Fibroblast of lung (primary cell): ENCODE results near the gene LIPH. TPM values are rescaled to one million over a fixed set of nuclear protein-coding genes. Genes with fewer than 3 reads are reported as not detected.

Experiments
- DNase-seq, 2 donors: peaks; one replicate each; pipeline versions ENCODE4 v3.0.0 to v3.0.0-alpha.2; 2010; ENCODE audit warnings: low read depth in 2 of 2
- H2AFZ ChIP-seq: 2 replicates; pipeline ENCODE4 v1.5.1; 2012; ENCODE audit warnings: low read length, control low read depth, inconsistent platforms
- H3K27ac ChIP-seq: 2 replicates; pipeline ENCODE4 v1.5.1; 2011; ENCODE audit warnings: low read length, control low read depth; ENCODE audit not compliant: insufficient read depth
- H3K27me3 ChIP-seq: 2 replicates; pipeline ENCODE4 v1.5.1; 2011; ENCODE audit warnings: mild to moderate bottlenecking, low read length; ENCODE audit not compliant: control insufficient read depth, insufficient read depth
- H3K36me3 ChIP-seq: 2 replicates; pipeline ENCODE4 v1.5.1; 2011; ENCODE audit warnings: low read length; ENCODE audit not compliant: control insufficient read depth, insufficient read depth
- H3K4me1 ChIP-seq: 2 replicates; pipeline ENCODE4 v1.5.1; 2011; ENCODE audit warnings: low read length; ENCODE audit not compliant: control insufficient read depth, insufficient read depth; ENCODE audit errors: extremely low read depth
- H3K4me2 ChIP-seq: 2 replicates; pipeline ENCODE4 v1.5.1; 2011; ENCODE audit warnings: low read length, control low read depth; ENCODE audit not compliant: insufficient read depth; ENCODE audit errors: extremely low read depth
- H3K4me3 ChIP-seq, 4 experiments: fragments of 200-600 bp in 1 of 4; sonication (generic) in 1 of 4; replicated peaks in 1 of 4; 2 replicates each; pipeline ENCODE4 v1.5.1; 2011 to 2016; ENCODE audit warnings: low read length in 4 of 4, low read depth in 3 of 4, mild to moderate bottlenecking in 3 of 4, control low read depth in 2 of 4, inconsistent platforms in 1 of 4, mixed read lengths in 1 of 4; ENCODE audit not compliant: insufficient read depth in 1 of 4; ENCODE audit errors: control extremely low read depth in 1 of 4
- H3K79me2 ChIP-seq: 2 replicates; pipeline ENCODE4 v1.5.1; 2012; ENCODE audit warnings: mild to moderate bottlenecking, low read length, inconsistent platforms; ENCODE audit not compliant: control insufficient read depth, insufficient read depth
- H3K9ac ChIP-seq: 2 replicates; pipeline ENCODE4 v1.5.1; 2011; ENCODE audit warnings: mild to moderate bottlenecking, low read length, control low read depth; ENCODE audit not compliant: insufficient read depth
- H3K9me3 ChIP-seq: 2 replicates; pipeline ENCODE4 v1.5.1; 2012; ENCODE audit warnings: low read depth, low read length; ENCODE audit not compliant: control insufficient read depth, insufficient read depth
- H4K20me1 ChIP-seq: 2 replicates; pipeline ENCODE4 v1.5.1; 2011; ENCODE audit warnings: low read length; ENCODE audit not compliant: control insufficient read depth, insufficient read depth; ENCODE audit errors: extremely low read depth
- CTCF ChIP-seq, 2 donors: IDR thresholded peaks in 1 of 2; conservative IDR thresholded peaks in 1 of 2; 1 replicate in 1 of 2; 2 replicates in 1 of 2; pipeline ENCODE4 v1.5.1; 2011 to 2012; ENCODE audit warnings: low read length in 2 of 2, control low read depth in 1 of 2, inconsistent platforms in 1 of 2, low read depth in 1 of 2, mild to moderate bottlenecking in 1 of 2
- EZH2 ChIP-seq: IDR thresholded peaks from 2 replicates; pipeline ENCODE4 v1.5.1; 2012; ENCODE audit warnings: low read length, control low read depth, mild to moderate bottlenecking; ENCODE audit errors: missing control alignments
- polyA plus RNA-seq, 2 donors: library from polyadenylated mRNA; depleted of rRNA in 1 of 2; stranded (reverse) in 1 of 2; unstranded in 1 of 2; fragments of >200 nt; gene quantifications; 2 replicates each; pipeline ENCODE4 v1.2.1, GENCODE V29; 2011 to 2012; ENCODE audit warnings: missing spikeins in 1 of 2
- total RNA-seq: library from RNA; depleted of rRNA; stranded (reverse); fragments of >200 nt; gene quantifications from 2 replicates; pipeline ENCODE4 v1.2.1, GENCODE V29; 2014

Gene LIPH
- total and polyA plus RNA-seq, 2 donors (not counting 1 experiment from before 2014, with no cell fraction given), result 0.32 TPM; not detected in 1

- Histone ChIP-seq H4K20me1 (no peaks in the 10 kb centered on the region), H3K36me3 (no peaks in the 10 kb centered on the region), H3K9me3 (no peaks in the 10 kb centered on the region), H3K27me3 (no peaks in the 10 kb centered on the region), H3K9ac (no peak overlapping the region), H3K4me1 (no peaks in the 10 kb centered on the region), H3K4me3 (no peak overlapping the region), H3K79me2 (no peaks in the 10 kb centered on the region), H3K4me2 (no peak overlapping the region), H2AFZ (no peak overlapping the region), H3K27ac (no peak overlapping the region)
- DNase-seq, result no peak
- no peak for TF ChIP-seq EZH2
These were observed 49.4 kb downstream of the LIPH start for GRCh38 chr3:185502987-185503386.

GRCh38 chr3:185498503-185499396 lies 53.6 kb downstream of the LIPH start, which contains the start of gene TMEM41A:
Gene TMEM41A, minus strand, starts transcription at chr3:185499035. Its CDS starts 74 bp downstream, at chr3:185498961.
- TF ChIP-seq CTCF (conservative IDR thresholded peaks at IDR 0.05 in 1 of 2, IDR thresholded peaks at IDR 0.05 in 1 of 2; ENCODE audit: low read depth in 1 of 2, low read length in 2 of 2) (no peak), EZH2 (no peak)
- Histone ChIP-seq H3K79me2 (peaks cover 9% of the 10 kb centered on the region), H3K9ac (peak within 1 kb of the TSS; percentile 82), H3K27ac (peak within 1 kb of the TSS; percentile 62), H3K4me3 (peak within 1 kb of the TSS; percentile 76 to 96 (median 86)), H3K4me1 (peaks cover 6% of the 10 kb centered on the region), H3K36me3 (peaks cover 6% of the 10 kb centered on the region), H2AFZ (peak within 1 kb of the TSS; percentile 87), H3K9me3 (no peaks in the 10 kb centered on the region), H4K20me1 (no peaks in the 10 kb centered on the region), H3K27me3 (no peaks in the 10 kb centered on the region), H3K4me2 (peak within 1 kb of the TSS; percentile 95)
- DNase-seq, result peak; percentile 86 to 88

GRCh38 chr3:185490241-185490640 lies 62.1 kb downstream of the LIPH start:
- no peak overlapping the region for H3K4me3 ChIP-seq
- no peaks in the 10 kb centered on the region for H4K20me1 ChIP-seq
- H3K27me3 ChIP-seq, result no peaks in the 10 kb centered on the region
- no peaks in the 10 kb centered on the region for H3K4me1 ChIP-seq
- no peak overlapping the region for H2AFZ ChIP-seq
- H3K36me3 ChIP-seq, result peaks cover 8% of the 10 kb centered on the region
- H3K27ac ChIP-seq, result no peak overlapping the region
- no peak for TF ChIP-seq CTCF (conservative IDR thresholded peaks at IDR 0.05 in 1 of 2, IDR thresholded peaks at IDR 0.05 in 1 of 2; ENCODE audit: low read depth in 1 of 2, low read length in 2 of 2)
- no peak overlapping the region for H3K9ac ChIP-seq
- no peak for DNase-seq
- H3K79me2 ChIP-seq, result no peaks in the 10 kb centered on the region
- no peak overlapping the region for H3K4me2 ChIP-seq
- H3K9me3 ChIP-seq, result no peaks in the 10 kb centered on the region
